ENCODE data around the gene ENAH. TPM values are rescaled to one million over a fixed set of nuclear protein-coding genes. Genes with fewer than 3 reads are reported as not detected.
A peak's percentile ranks its signal among the peaks of the same experiment; 100 is the strongest.

The ENAH gene
- total RNA-seq, 4 donors from 2014 or later: 158 to 295 (median 225) TPM

GRCh38 chr1:225654277-225654597, 1.3 kb upstream of the ENAH start:
- H3K4me1 ChIP-seq: peaks cover 7 to 61% (median 23%) of the 10 kb centered on the region in 3 donors
- 53 to 100% methylated on average over 1 to 4 of the region's 4 CpGs for WGBS, 2 donors (ENCODE audit: low coverage in 1 of 2)

GRCh38 chr1:225653463-225654276, 747 bp upstream of the ENAH start:
- WGBS, 2 donors (ENCODE audit: low coverage in 1 of 2): 1 to 4% methylated on average over 11 to 20 of the region's 70 CpGs
- H3K4me1 ChIP-seq: peaks cover 7 to 67% (median 23%) of the 10 kb centered on the region in 3 donors
- H3K27me3 ChIP-seq: no peaks in the 10 kb centered on the region
- peak overlapping the region; percentile 76 to 92 for H3K4me3 ChIP-seq
- H3K9me3 ChIP-seq: no peaks in the 10 kb centered on the region
- no peak for TF ChIP-seq CTCF (IDR thresholded peaks at IDR 0.05)
- peak; percentile 86 for TF ChIP-seq POLR2AphosphoS5 (IDR thresholded peaks at IDR 0.05)
- TF ChIP-seq EP300 (IDR thresholded peaks at IDR 0.05): no peak
- peak; percentile 46 to 58 for TF ChIP-seq POLR2A (IDR thresholded peaks at IDR 0.05)
- H3K36me3 ChIP-seq: no peaks in the 10 kb centered on the region
- peak; percentile 62 for ATAC-seq
- H3K27ac ChIP-seq: peak overlapping the region; percentile 97 to 100 (median 99)

More at GRCh38 chr1:225654277-225654597, 1.3 kb upstream of the ENAH start:
- Histone ChIP-seq H3K4me3 (peak overlapping the region; percentile 76 to 92), H3K36me3 (no peaks in the 10 kb centered on the region), H3K9me3 (no peaks in the 10 kb centered on the region), H3K27me3 (no peaks in the 10 kb centered on the region), H3K27ac (peak overlapping the region; percentile 97 to 100 (median 99))
- ATAC-seq: no peak
- TF ChIP-seq CTCF (IDR thresholded peaks at IDR 0.05) (no peak), EP300 (IDR thresholded peaks at IDR 0.05) (no peak), POLR2AphosphoS5 (IDR thresholded peaks at IDR 0.05) (no peak), POLR2A (IDR thresholded peaks at IDR 0.05) (no peak)

GRCh38 chr1:225651872-225652728, 823 bp downstream of the ENAH start:
- Histone ChIP-seq H3K27me3 (no peaks in the 10 kb centered on the region), H3K4me1 (peaks cover 12 to 69% (median 17%) of the 10 kb centered on the region in 3 donors), H3K36me3 (no peaks in the 10 kb centered on the region), H3K4me3 (peak overlapping the region; percentile 76 to 92), H3K9me3 (no peaks in the 10 kb centered on the region), H3K27ac (peak overlapping the region; percentile 91 to 100 (median 99))
- 2 to 4% methylated on average over 15 to 30 of the region's 45 CpGs for WGBS, 2 donors (ENCODE audit: low coverage in 1 of 2)
- TF ChIP-seq POLR2AphosphoS5 (IDR thresholded peaks at IDR 0.05) (no peak), CTCF (IDR thresholded peaks at IDR 0.05) (peak in 1 of 4 experiments; percentile 2), EP300 (IDR thresholded peaks at IDR 0.05) (no peak), POLR2A (IDR thresholded peaks at IDR 0.05) (no peak)
- no peak for ATAC-seq

- Histone ChIP-seq H3K27me3 (no peaks in the 10 kb centered on the region), H3K36me3 (no peaks in the 10 kb centered on the region), H3K27ac (peak overlapping the region; percentile 91 to 100 (median 99)), H3K4me1 (peaks cover 12 to 67% (median 13%) of the 10 kb centered on the region in 3 donors), H3K9me3 (no peaks in the 10 kb centered on the region), H3K4me3 (peak overlapping the region; percentile 76 to 92)
- 9 to 17% methylated on average over 8 of the region's 8 CpGs for WGBS, 2 donors (ENCODE audit: low coverage in 1 of 2)
- no peak for TF ChIP-seq POLR2A (IDR thresholded peaks at IDR 0.05)
- TF ChIP-seq CTCF (IDR thresholded peaks at IDR 0.05): peak in 1 of 4 experiments; percentile 0
- TF ChIP-seq EP300 (IDR thresholded peaks at IDR 0.05): no peak
- no peak for TF ChIP-seq POLR2AphosphoS5 (IDR thresholded peaks at IDR 0.05)
- ATAC-seq: no peak
These were observed 1.5 kb downstream of the ENAH start for GRCh38 chr1:225651376-225651871.

Data from gastroesophageal sphincter (tissue), 4 donors.